ENCODE results near the gene CEP76. TPM values are rescaled to one million over a fixed set of nuclear protein-coding genes. Genes with fewer than 3 reads are reported as not detected.

CEP76 gene
- total RNA-seq, 4 donors from 2014 or later: 6.8 to 14.2 (median 9.6) TPM

GRCh38 chr18:12625241-12625640 lies 77.3 kb downstream of the CEP76 start:
- TF ChIP-seq EP300 (IDR thresholded peaks at IDR 0.05) (no peak), POLR2AphosphoS5 (IDR thresholded peaks at IDR 0.05) (no peak)
- H3K27ac ChIP-seq: no peak overlapping the region
- no peaks in the 10 kb centered on the region for H3K36me3 ChIP-seq
- H3K4me1 ChIP-seq: peaks cover 0 to 11% (median 0%) of the 10 kb centered on the region in 3 donors
- no peaks in the 10 kb centered on the region for H3K27me3 ChIP-seq
- H3K4me3 ChIP-seq: no peak overlapping the region
- ATAC-seq: no peak
- 95 to 98% methylated on average over 4 of the region's 4 CpGs for WGBS, 2 donors (ENCODE audit: low coverage in 1 of 2)
- no peaks in the 10 kb centered on the region for H3K9me3 ChIP-seq

Other genes with a start within 250 kb of the CEP76 start
- 10 to 100 TPM; 37.4 to 50.8 (median 43.0) TPM for gene SPIRE1, start 44.6 kb downstream of the CEP76 start, total RNA-seq
- 100 to 1,000 TPM in 1 of 4 donors, 10 to 100 TPM in 3; 80.5 to 101 (median 82.3) TPM for gene PSMG2, start 319 bp upstream of the CEP76 start, total RNA-seq
- 10 to 100 TPM; 13.0 to 30.6 (median 19.6) TPM for gene PTPN2, start 181.5 kb upstream of the CEP76 start, total RNA-seq
- gene SEH1L, start 245.3 kb upstream of the CEP76 start, total RNA-seq: 10 to 100 TPM; 27.4 to 36.2 (median 28.3) TPM

All from gastroesophageal sphincter (tissue), 4 donors.